Ascending aorta (tissue), 2 donors: ENCODE results near the gene DNMT3A. TPM values are rescaled to one million over a fixed set of nuclear protein-coding genes. Genes with fewer than 3 reads are reported as not detected.

ENCODE experiments used
- DNase-seq, 2 donors: peaks; one replicate each; pipeline ENCODE4 v3.0.0-alpha.2; 2019; ENCODE audit warnings: low spot score in 2 of 2
- H3K27ac ChIP-seq, 2 donors: fragments of 200-600 bp; sonication (generic); one replicate each; pipeline ENCODE4 v1.5.1; 2016 to 2017; ENCODE audit warnings: mild to moderate bottlenecking in 1 of 2
- H3K27me3 ChIP-seq: fragments of 200-600 bp; sonication (generic); one replicate; pipeline ENCODE4 v1.5.1; 2017
- H3K36me3 ChIP-seq, 2 donors: fragments of 200-600 bp; sonication (generic); one replicate each; pipeline ENCODE4 v1.5.1; 2016
- H3K4me1 ChIP-seq, 2 donors: fragments of 200-600 bp; sonication (generic); one replicate each; pipeline ENCODE4 v1.5.1; 2016 to 2017; ENCODE audit warnings: mild to moderate bottlenecking in 1 of 2
- H3K4me3 ChIP-seq, 2 donors: fragments of 200-600 bp; sonication (generic); one replicate each; pipeline ENCODE4 v1.5.1; 2016 to 2017; ENCODE audit warnings: mild to moderate bottlenecking in 1 of 2
- H3K9me3 ChIP-seq, 2 donors: fragments of 200-600 bp; sonication (generic); one replicate each; pipeline ENCODE4 v1.5.1; 2016
- intact Hi-C: fragments of 100-400 bp; cut with DNase I; formaldehyde crosslinking; loops from one replicate; pipeline ENCODE4 v1.15.1; 2023
- total RNA-seq: library from RNA; depleted of rRNA; stranded (reverse); fragments of >200 nt; gene quantifications from one replicate; pipeline ENCODE4 v1.1.0, GENCODE V29; 2016
- TF ChIP-seq, protein P1 (sequence below), 3 experiments: fragments of 200-600 bp in 2 of 3; fragments of 450-650 bp in 1 of 3; sonication (generic) in 2 of 3; IDR thresholded peaks; one replicate each; pipeline ENCODE4 v1.5.1; 2016 to 2019; ENCODE audit warnings: antibody characterized with exemption in 3 of 3, mild to moderate bottlenecking in 1 of 3, moderate library complexity in 1 of 3

The DNMT3A gene
- total RNA-seq, 1 donor from 2014 or later: 33.6 TPM

GRCh38 chr2:25334482-25334881 is 7.2 kb downstream of the DNMT3A start:
- no peak overlapping the region for H3K27ac ChIP-seq

DNA sequence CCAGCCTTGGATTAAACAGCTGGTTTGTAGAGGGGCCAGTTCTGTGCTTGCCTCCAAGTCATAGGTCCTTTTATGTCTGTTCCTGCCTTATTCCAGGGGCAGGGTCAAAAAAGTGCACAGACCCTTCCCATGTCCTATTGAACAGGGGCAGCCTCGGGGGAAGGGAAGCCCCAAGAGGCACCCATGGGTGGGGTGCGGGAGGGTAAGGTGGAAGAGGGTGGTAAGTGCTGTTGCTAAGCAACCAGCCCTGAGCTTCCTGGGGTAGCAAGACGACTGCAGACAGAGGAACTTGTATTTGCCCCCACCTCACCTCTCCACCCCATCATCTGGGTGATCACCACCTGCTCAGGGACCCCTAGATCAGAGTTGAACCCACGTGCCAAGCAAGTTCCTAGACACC is 7.7 kb downstream of the DNMT3A start:
- no peaks in the 10 kb centered on the region for H3K36me3 ChIP-seq
- H3K27ac ChIP-seq: no peak overlapping the region
- TF ChIP-seq, protein P1, sequence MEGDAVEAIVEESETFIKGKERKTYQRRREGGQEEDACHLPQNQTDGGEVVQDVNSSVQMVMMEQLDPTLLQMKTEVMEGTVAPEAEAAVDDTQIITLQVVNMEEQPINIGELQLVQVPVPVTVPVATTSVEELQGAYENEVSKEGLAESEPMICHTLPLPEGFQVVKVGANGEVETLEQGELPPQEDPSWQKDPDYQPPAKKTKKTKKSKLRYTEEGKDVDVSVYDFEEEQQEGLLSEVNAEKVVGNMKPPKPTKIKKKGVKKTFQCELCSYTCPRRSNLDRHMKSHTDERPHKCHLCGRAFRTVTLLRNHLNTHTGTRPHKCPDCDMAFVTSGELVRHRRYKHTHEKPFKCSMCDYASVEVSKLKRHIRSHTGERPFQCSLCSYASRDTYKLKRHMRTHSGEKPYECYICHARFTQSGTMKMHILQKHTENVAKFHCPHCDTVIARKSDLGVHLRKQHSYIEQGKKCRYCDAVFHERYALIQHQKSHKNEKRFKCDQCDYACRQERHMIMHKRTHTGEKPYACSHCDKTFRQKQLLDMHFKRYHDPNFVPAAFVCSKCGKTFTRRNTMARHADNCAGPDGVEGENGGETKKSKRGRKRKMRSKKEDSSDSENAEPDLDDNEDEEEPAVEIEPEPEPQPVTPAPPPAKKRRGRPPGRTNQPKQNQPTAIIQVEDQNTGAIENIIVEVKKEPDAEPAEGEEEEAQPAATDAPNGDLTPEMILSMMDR (IDR thresholded peaks at IDR 0.05): no peak
- intact Hi-C loops: no loop called here
- DNase-seq: no peak
- no peak overlapping the region for H3K4me3 ChIP-seq
- H3K4me1 ChIP-seq: peaks cover 6 to 24% of the 10 kb centered on the region in 2 donors
- H3K27me3 ChIP-seq: no peaks in the 10 kb centered on the region
- no peaks in the 10 kb centered on the region for H3K9me3 ChIP-seq

More at GRCh38 chr2:25334482-25334881, 7.2 kb downstream of the DNMT3A start:
- Histone ChIP-seq H3K4me3 (no peak overlapping the region), H3K36me3 (no peaks in the 10 kb centered on the region), H3K4me1 (peaks cover 5 to 24% of the 10 kb centered on the region in 2 donors), H3K9me3 (no peaks in the 10 kb centered on the region), H3K27me3 (no peaks in the 10 kb centered on the region)
- no peak for DNase-seq
- intact Hi-C loops: no loop called here
- TF ChIP-seq, protein P1 (IDR thresholded peaks at IDR 0.05): no peak

GRCh38 chr2:25332571-25332970 is 9.2 kb downstream of the DNMT3A start:
- no peaks in the 10 kb centered on the region for H3K27me3 ChIP-seq
- TF ChIP-seq, protein P1 (IDR thresholded peaks at IDR 0.05): no peak
- H3K36me3 ChIP-seq: no peaks in the 10 kb centered on the region
- peak overlapping the region in 1 of 2 donors; percentile 20 for H3K27ac ChIP-seq
- DNase-seq: no peak
- no peak overlapping the region for H3K4me3 ChIP-seq
- H3K9me3 ChIP-seq: no peaks in the 10 kb centered on the region
- intact Hi-C loops: no loop called here
- peaks cover 8 to 30% of the 10 kb centered on the region in 2 donors for H3K4me1 ChIP-seq

DNA sequence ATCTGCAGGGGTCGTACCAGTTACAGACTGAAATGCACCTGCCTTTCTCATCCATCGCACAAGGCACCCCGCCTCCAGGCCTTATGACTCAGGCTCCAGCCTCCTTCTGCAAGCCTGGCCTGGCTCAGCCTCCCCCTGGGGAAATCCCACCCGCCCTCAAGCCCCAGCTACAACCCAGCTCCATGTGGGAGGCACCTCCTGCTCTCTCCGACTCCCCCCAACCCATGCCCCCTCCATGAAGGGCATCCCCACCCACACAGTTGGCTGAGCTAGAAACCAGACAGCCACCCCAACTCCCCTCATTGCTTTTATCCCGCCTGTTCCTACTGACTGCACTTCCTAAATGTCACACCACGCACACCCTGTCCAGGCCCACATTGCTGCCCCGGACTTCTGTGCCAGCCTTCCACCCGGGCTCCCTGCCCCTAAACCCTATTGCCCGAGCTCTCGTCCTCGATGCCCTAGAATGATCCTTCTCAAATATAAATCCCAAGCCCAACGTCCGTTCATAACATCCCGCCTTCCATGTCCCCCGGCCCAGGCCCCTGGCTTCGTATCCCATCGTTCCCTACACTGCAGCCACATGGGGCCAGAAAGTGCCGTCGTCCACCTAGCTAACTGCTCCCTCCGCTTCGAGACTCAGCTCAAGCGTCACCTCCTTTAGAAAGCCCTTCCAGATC is 9.9 kb downstream of the DNMT3A start:
- DNase-seq: no peak
- Histone ChIP-seq H3K9me3 (no peaks in the 10 kb centered on the region), H3K27me3 (no peaks in the 10 kb centered on the region), H3K4me1 (peaks cover 8 to 28% of the 10 kb centered on the region in 2 donors), H3K4me3 (no peak overlapping the region), H3K27ac (peak overlapping the region in 1 of 2 donors; percentile 20), H3K36me3 (peaks cover 0 to 2% of the 10 kb centered on the region in 2 donors)
- TF ChIP-seq, protein P1 (IDR thresholded peaks at IDR 0.05): no peak
- intact Hi-C loops: no loop called here

- H3K4me1 ChIP-seq: peaks cover 8 to 32% of the 10 kb centered on the region in 2 donors
Measured at GRCh38 chr2:25330937-25331336, 10.8 kb downstream of the DNMT3A start.

More at GRCh38 chr2:25330937-25331336, 10.8 kb downstream of the DNMT3A start:
- intact Hi-C loops: no loop called here
- Histone ChIP-seq H3K9me3 (no peaks in the 10 kb centered on the region), H3K4me3 (no peak overlapping the region), H3K36me3 (peaks cover 2 to 3% of the 10 kb centered on the region in 2 donors), H3K27me3 (no peaks in the 10 kb centered on the region), H3K27ac (no peak overlapping the region)
- TF ChIP-seq, protein P1 (IDR thresholded peaks at IDR 0.05): no peak
- no peak for DNase-seq
